ENCODE measurements around the gene VGLL2. TPM values are rescaled to one million over a fixed set of nuclear protein-coding genes. Genes with fewer than 3 reads are reported as not detected.
A peak's percentile ranks its signal among the peaks of the same experiment; 100 is the strongest.

Gene VGLL2, protein sequence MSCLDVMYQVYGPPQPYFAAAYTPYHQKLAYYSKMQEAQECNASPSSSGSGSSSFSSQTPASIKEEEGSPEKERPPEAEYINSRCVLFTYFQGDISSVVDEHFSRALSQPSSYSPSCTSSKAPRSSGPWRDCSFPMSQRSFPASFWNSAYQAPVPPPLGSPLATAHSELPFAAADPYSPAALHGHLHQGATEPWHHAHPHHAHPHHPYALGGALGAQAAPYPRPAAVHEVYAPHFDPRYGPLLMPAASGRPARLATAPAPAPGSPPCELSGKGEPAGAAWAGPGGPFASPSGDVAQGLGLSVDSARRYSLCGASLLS
- total RNA-seq: not detected
- polyA plus RNA-seq: not detected

DNA sequence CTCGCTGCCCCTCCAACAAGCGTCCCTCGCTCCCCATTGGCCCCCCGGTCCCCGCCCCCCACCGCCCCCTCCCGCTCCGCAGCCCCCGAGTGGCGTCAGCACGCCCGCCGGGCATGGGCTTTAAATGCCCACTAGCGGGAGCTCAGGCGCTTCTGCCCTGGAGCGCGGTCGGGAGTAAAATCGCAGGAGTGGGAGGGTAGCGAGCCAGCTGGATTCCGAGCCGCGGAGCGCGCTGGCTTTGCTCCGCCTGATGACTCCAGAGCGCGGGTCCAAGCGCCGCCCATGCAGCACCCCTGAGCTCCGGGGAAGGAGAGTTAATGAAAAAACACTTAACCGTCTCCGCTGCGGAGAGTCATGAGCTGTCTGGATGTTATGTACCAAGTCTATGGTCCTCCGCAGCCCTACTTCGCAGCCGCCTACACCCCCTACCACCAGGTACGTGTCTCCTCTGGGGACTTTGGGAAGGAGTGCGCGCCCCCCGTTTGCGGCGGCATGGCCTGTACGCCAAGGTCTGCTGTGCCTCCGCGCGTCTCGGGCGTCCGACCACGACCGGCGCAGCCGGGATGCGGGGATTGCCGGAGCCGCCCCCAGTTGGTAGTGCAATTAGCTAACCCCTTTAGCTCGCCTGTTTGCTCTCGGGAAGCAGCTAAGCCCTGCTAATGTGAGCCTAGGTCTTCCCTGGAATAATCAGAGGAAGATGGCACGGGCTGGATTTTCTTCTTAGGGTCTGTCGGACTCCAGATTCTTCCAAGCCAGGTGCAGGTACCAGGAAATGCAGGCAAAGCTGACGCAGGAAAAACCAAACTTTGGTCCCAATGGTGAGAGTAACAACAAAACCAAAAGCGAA lies at the start of gene VGLL2:
Gene VGLL2 (plus strand): TSS at position 149 of the 847 bp plus-strand sequence. CDS start 206 bp downstream, at position 355.
- H3K27ac ChIP-seq (ENCODE audit: insufficient read depth, low read length, poor library complexity, severe bottlenecking): no peak within 1 kb of the TSS
- peak within 1 kb of the TSS in 3 of 4 donors; percentile 33 to 69 (median 63) for H3K4me3 Mint-ChIP-seq
- peaks cover 3% of the 10 kb centered on the region for H3K4me1 ChIP-seq (ENCODE audit: control insufficient read depth, insufficient read depth, low read length, poor library complexity, severe bottlenecking)
- H3K27me3 ChIP-seq (ENCODE audit: control insufficient read depth, insufficient read depth, low read length): peaks cover 59% of the 10 kb centered on the region
- peak within 1 kb of the TSS in 1 of 3 donors; percentile 60 for H3K27ac Mint-ChIP-seq
- H3K9me3 Mint-ChIP-seq: peaks cover 0 to 3% (median 0%) of the 10 kb centered on the region in 7 donors
- H3K4me1 Mint-ChIP-seq: peaks cover 0 to 17% (median 8%) of the 10 kb centered on the region in 4 donors
- no peaks in the 10 kb centered on the region for H3K36me3 ChIP-seq (ENCODE audit: control insufficient read depth, insufficient read depth, low read length)
- DNase-seq: no peak
- H3K36me3 Mint-ChIP-seq: no peaks in the 10 kb centered on the region
- H3K9me3 ChIP-seq (ENCODE audit: control insufficient read depth in 2 of 2, low read length in 2 of 2): peaks cover 0 to 2% of the 10 kb centered on the region in 2 experiments
- peaks cover 76% of the 10 kb centered on the region for H3K27me3 Mint-ChIP-seq
- H3K4me3 ChIP-seq (ENCODE audit: low read depth, low read length): no peak within 1 kb of the TSS
- no peak for ATAC-seq (ENCODE audit: low read depth in 2 of 2)

DNA sequence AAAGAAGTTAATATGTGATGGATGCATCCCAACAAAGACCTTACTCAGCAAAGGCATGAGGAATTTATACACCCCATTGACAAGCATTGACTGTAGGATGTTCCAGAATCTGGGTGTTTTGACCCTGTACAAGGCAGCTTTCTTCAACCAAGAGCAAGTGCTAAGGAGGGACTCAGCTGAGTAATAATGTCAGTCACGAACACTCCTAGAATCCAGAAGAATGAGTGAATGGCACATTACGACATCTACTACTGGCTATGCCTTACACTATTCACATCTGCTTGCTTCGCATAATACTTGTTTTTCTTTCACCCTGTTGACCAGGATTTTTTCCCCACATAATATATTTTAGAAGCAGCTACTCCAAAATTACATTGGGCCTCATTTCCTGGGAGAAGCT lies 42.5 kb upstream of the VGLL2 start:
- Histone ChIP-seq H3K9me3 (ENCODE audit: control insufficient read depth in 2 of 2, low read length in 2 of 2) (no peaks in the 10 kb centered on the region), H3K27ac (ENCODE audit: insufficient read depth, low read length, poor library complexity, severe bottlenecking) (no peak overlapping the region), H3K4me1 (ENCODE audit: control insufficient read depth, insufficient read depth, low read length, poor library complexity, severe bottlenecking) (no peaks in the 10 kb centered on the region), H3K27me3 (ENCODE audit: control insufficient read depth, insufficient read depth, low read length) (no peaks in the 10 kb centered on the region), H3K36me3 (ENCODE audit: control insufficient read depth, insufficient read depth, low read length) (no peaks in the 10 kb centered on the region), H3K4me3 (ENCODE audit: low read depth, low read length) (no peak overlapping the region)
- no peaks in the 10 kb centered on the region for H3K36me3 Mint-ChIP-seq
- H3K9me3 Mint-ChIP-seq: peaks cover 0 to 5% (median 0%) of the 10 kb centered on the region in 7 donors
- ATAC-seq (ENCODE audit: low read depth in 2 of 2) (no peak), DNase-seq (no peak)
- no peaks in the 10 kb centered on the region for H3K4me1 Mint-ChIP-seq
- H3K4me3 Mint-ChIP-seq: no peak overlapping the region
- no peaks in the 10 kb centered on the region for H3K27me3 Mint-ChIP-seq
- no peak overlapping the region for H3K27ac Mint-ChIP-seq

DNA sequence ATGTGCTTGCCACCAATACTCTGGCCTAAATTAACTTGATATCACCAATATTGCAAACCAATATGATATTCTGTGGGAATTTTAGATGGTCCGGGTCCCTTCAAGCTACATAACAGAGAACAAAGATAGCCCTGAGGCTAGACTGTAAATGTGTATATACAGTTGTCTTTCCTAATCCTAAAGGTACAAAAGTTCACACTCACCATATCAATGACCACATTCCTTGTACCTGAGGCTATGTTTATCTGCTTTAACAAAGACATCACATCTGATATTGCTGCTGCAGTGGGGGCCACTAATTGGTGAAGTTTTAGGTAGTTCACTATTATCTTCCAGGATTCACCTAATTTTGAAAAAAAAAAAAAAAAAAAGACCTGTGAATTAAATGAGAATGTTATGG lies 38.6 kb upstream of the VGLL2 start:
- H3K27me3 Mint-ChIP-seq: peaks cover 6% of the 10 kb centered on the region
- Histone ChIP-seq H3K4me1 (ENCODE audit: control insufficient read depth, insufficient read depth, low read length, poor library complexity, severe bottlenecking) (no peaks in the 10 kb centered on the region), H3K36me3 (ENCODE audit: control insufficient read depth, insufficient read depth, low read length) (no peaks in the 10 kb centered on the region), H3K9me3 (ENCODE audit: control insufficient read depth in 2 of 2, low read length in 2 of 2) (no peaks in the 10 kb centered on the region), H3K4me3 (ENCODE audit: low read depth, low read length) (no peak overlapping the region), H3K27ac (ENCODE audit: insufficient read depth, low read length, poor library complexity, severe bottlenecking) (no peak overlapping the region), H3K27me3 (ENCODE audit: control insufficient read depth, insufficient read depth, low read length) (no peaks in the 10 kb centered on the region)
- no peak overlapping the region for H3K27ac Mint-ChIP-seq
- H3K36me3 Mint-ChIP-seq: no peaks in the 10 kb centered on the region
- H3K9me3 Mint-ChIP-seq: peaks cover 1 to 7% (median 5%) of the 10 kb centered on the region in 7 donors
- ATAC-seq (ENCODE audit: low read depth in 2 of 2) (no peak), DNase-seq (no peak)
- no peak overlapping the region for H3K4me3 Mint-ChIP-seq
- no peaks in the 10 kb centered on the region for H3K4me1 Mint-ChIP-seq

DNA sequence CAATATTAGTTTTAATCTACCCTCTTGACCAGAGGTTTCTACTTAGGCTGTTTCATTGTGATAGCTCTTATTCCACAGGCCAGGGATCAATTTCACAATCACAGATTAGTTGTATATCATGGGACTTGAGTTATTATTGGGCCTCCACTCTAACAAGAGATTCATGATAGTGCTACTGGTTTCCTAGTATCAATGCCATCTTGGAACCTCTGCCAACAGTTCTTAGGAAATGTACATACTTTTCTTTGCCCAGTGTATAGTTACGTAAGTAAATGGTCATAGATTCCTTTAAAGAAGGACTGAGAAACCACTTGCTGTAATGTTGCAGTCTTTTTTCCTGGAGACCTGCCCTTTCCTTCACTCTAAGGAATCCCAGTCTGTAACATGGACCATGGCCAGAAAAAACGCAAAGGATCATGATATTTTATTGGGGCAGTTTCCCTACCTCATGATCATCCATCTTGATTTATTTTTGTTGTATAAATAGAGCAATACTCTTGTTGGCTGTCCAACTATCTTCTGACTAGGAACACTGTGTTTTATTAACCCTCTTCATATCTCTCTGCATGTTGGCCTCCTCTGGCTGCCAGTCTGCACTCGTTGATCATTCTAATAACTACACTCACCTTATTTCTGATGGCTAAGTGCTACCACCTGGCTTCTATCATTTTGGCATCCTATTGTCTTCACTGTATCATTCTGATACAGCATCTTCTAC lies 38.0 kb upstream of the VGLL2 start:
- H3K9me3 Mint-ChIP-seq: peaks cover 1 to 7% (median 5%) of the 10 kb centered on the region in 7 donors
- no peak overlapping the region for H3K4me3 Mint-ChIP-seq
- H3K27me3 ChIP-seq (ENCODE audit: control insufficient read depth, insufficient read depth, low read length): no peaks in the 10 kb centered on the region
- H3K4me1 ChIP-seq (ENCODE audit: control insufficient read depth, insufficient read depth, low read length, poor library complexity, severe bottlenecking): no peaks in the 10 kb centered on the region
- no peaks in the 10 kb centered on the region for H3K36me3 Mint-ChIP-seq
- H3K27me3 Mint-ChIP-seq: peaks cover 6% of the 10 kb centered on the region
- no peak overlapping the region for H3K27ac ChIP-seq (ENCODE audit: insufficient read depth, low read length, poor library complexity, severe bottlenecking)
- H3K36me3 ChIP-seq (ENCODE audit: control insufficient read depth, insufficient read depth, low read length): no peaks in the 10 kb centered on the region
- H3K4me1 Mint-ChIP-seq: no peaks in the 10 kb centered on the region
- H3K27ac Mint-ChIP-seq: no peak overlapping the region
- ATAC-seq (ENCODE audit: low read depth in 2 of 2): no peak
- no peaks in the 10 kb centered on the region for H3K9me3 ChIP-seq (ENCODE audit: control insufficient read depth in 2 of 2, low read length in 2 of 2)
- no peak overlapping the region for H3K4me3 ChIP-seq (ENCODE audit: low read depth, low read length)
- DNase-seq: no peak

DNA sequence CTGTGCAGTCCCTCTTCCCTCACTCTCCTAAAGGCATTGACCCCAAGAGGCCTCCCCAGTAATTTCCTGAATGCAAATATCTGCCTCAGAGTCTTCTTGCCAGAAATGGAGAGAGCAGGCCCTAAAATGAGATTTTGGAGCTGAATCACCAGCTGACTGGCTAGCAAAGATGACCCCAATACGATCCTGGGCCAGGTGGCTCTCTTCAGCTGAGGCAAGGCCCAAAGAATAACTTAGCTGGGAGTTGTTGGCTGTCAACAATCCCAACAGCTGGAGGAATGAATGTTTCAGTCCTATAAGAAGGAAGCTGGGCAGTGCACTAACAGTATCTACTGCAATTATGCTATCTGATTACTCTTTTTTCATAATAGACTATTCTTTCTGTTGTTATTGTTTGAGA lies 37.2 kb upstream of the VGLL2 start:
- H3K36me3 Mint-ChIP-seq: no peaks in the 10 kb centered on the region
- no peaks in the 10 kb centered on the region for H3K4me1 Mint-ChIP-seq
- ATAC-seq (ENCODE audit: low read depth in 2 of 2): no peak

GRCh38 chr6:117229870-117230269 lies 35.5 kb upstream of the VGLL2 start:
- ATAC-seq (ENCODE audit: low read depth in 2 of 2): no peak
- Mint-ChIP-seq H3K27me3 (peaks cover 9% of the 10 kb centered on the region), H3K9me3 (peaks cover 1 to 7% (median 5%) of the 10 kb centered on the region in 7 donors)

More for the DNA sequence above, 37.2 kb upstream of the VGLL2 start:
- Histone ChIP-seq H3K9me3 (ENCODE audit: control insufficient read depth in 2 of 2, low read length in 2 of 2) (no peaks in the 10 kb centered on the region), H3K27me3 (ENCODE audit: control insufficient read depth, insufficient read depth, low read length) (no peaks in the 10 kb centered on the region), H3K27ac (ENCODE audit: insufficient read depth, low read length, poor library complexity, severe bottlenecking) (no peak overlapping the region), H3K4me3 (ENCODE audit: low read depth, low read length) (no peak overlapping the region), H3K4me1 (ENCODE audit: control insufficient read depth, insufficient read depth, low read length, poor library complexity, severe bottlenecking) (no peaks in the 10 kb centered on the region), H3K36me3 (ENCODE audit: control insufficient read depth, insufficient read depth, low read length) (no peaks in the 10 kb centered on the region)
- H3K9me3 Mint-ChIP-seq: peaks cover 1 to 7% (median 5%) of the 10 kb centered on the region in 7 donors
- peaks cover 9% of the 10 kb centered on the region for H3K27me3 Mint-ChIP-seq
- DNase-seq: no peak
- no peak overlapping the region for H3K4me3 Mint-ChIP-seq
- H3K27ac Mint-ChIP-seq: no peak overlapping the region

GRCh38 chr6:117231466-117231865 lies 33.9 kb upstream of the VGLL2 start:
- no peak for ATAC-seq (ENCODE audit: low read depth in 2 of 2)
- Mint-ChIP-seq H3K27ac (no peak overlapping the region), H3K4me3 (no peak overlapping the region), H3K4me1 (no peaks in the 10 kb centered on the region), H3K36me3 (no peaks in the 10 kb centered on the region), H3K9me3 (peaks cover 0 to 7% (median 5%) of the 10 kb centered on the region in 7 donors), H3K27me3 (peaks cover 9% of the 10 kb centered on the region)
- H3K27ac ChIP-seq (ENCODE audit: insufficient read depth, low read length, poor library complexity, severe bottlenecking): no peak overlapping the region
- no peaks in the 10 kb centered on the region for H3K4me1 ChIP-seq (ENCODE audit: control insufficient read depth, insufficient read depth, low read length, poor library complexity, severe bottlenecking)
- no peak overlapping the region for H3K4me3 ChIP-seq (ENCODE audit: low read depth, low read length)
- H3K27me3 ChIP-seq (ENCODE audit: control insufficient read depth, insufficient read depth, low read length): no peaks in the 10 kb centered on the region
- H3K36me3 ChIP-seq (ENCODE audit: control insufficient read depth, insufficient read depth, low read length): no peaks in the 10 kb centered on the region
- H3K9me3 ChIP-seq (ENCODE audit: control insufficient read depth in 2 of 2, low read length in 2 of 2): no peaks in the 10 kb centered on the region
- DNase-seq: no peak

More at GRCh38 chr6:117229870-117230269, 35.5 kb upstream of the VGLL2 start:
- H3K4me1 Mint-ChIP-seq: no peaks in the 10 kb centered on the region
- H3K27ac ChIP-seq (ENCODE audit: insufficient read depth, low read length, poor library complexity, severe bottlenecking): no peak overlapping the region
- no peaks in the 10 kb centered on the region for H3K4me1 ChIP-seq (ENCODE audit: control insufficient read depth, insufficient read depth, low read length, poor library complexity, severe bottlenecking)
- H3K27me3 ChIP-seq (ENCODE audit: control insufficient read depth, insufficient read depth, low read length): no peaks in the 10 kb centered on the region
- H3K27ac Mint-ChIP-seq: no peak overlapping the region
- H3K36me3 Mint-ChIP-seq: no peaks in the 10 kb centered on the region
- H3K36me3 ChIP-seq (ENCODE audit: control insufficient read depth, insufficient read depth, low read length): no peaks in the 10 kb centered on the region
- H3K9me3 ChIP-seq (ENCODE audit: control insufficient read depth in 2 of 2, low read length in 2 of 2): no peaks in the 10 kb centered on the region
- no peak for DNase-seq
- no peak overlapping the region for H3K4me3 Mint-ChIP-seq
- no peak overlapping the region for H3K4me3 ChIP-seq (ENCODE audit: low read depth, low read length)

All from CD4-positive, CD25-positive, alpha-beta regulatory T cell (primary cell).